HG02763 (cell line): Measurements from ENCODE around the gene CYTL1.
"Not testable (repeated sequence)": the region's sequence is repeated elsewhere in the genome, so short reads cannot be mapped to it uniquely, and the experiment has no call there.

Experiments
- ATAC-seq: cut with Tn5 transposase; IDR thresholded peaks from one replicate; pipeline ENCODE4 v1.9.1; 2021; ENCODE audit warnings: mild to moderate bottlenecking, moderate library complexity; ENCODE audit not compliant: unreplicated experiment

The CYTL1 gene

GRCh38 chr4:5003918-5004317, 15.3 kb downstream of the CYTL1 start:
- no peak for ATAC-seq

GRCh38 chr4:5003372-5003857, 15.8 kb downstream of the CYTL1 start:
- no peak for ATAC-seq

GRCh38 chr4:5001641-5002040, 17.6 kb downstream of the CYTL1 start:
- ATAC-seq, result not testable (repeated sequence)

- ATAC-seq, result not testable (repeated sequence)
Measured at GRCh38 chr4:4996935-4997334, 22.3 kb downstream of the CYTL1 start.

- ATAC-seq, result no peak
Measured at GRCh38 chr4:4995908-4996265, 23.4 kb downstream of the CYTL1 start.

GRCh38 chr4:4995103-4995907, 24.0 kb downstream of the CYTL1 start:
- ATAC-seq, result no peak

GRCh38 chr4:4994312-4995097, 24.8 kb downstream of the CYTL1 start:
- no peak for ATAC-seq

- no peak for ATAC-seq
Measured at GRCh38 chr4:4992833-4993232, 26.4 kb downstream of the CYTL1 start.

- no peak for ATAC-seq
Measured at GRCh38 chr4:4991541-4992099, 27.6 kb downstream of the CYTL1 start.

- ATAC-seq, result no peak
Measured at GRCh38 chr4:4990857-4991540, 28.3 kb downstream of the CYTL1 start.

GRCh38 chr4:4990329-4990728, 28.9 kb downstream of the CYTL1 start:
- no peak for ATAC-seq

- no peak for ATAC-seq
Measured at GRCh38 chr4:4989083-4989622, 30.1 kb downstream of the CYTL1 start.

GRCh38 chr4:4987656-4988055, 31.6 kb downstream of the CYTL1 start:
- no peak for ATAC-seq

- ATAC-seq, result no peak
Measured at GRCh38 chr4:4986841-4987240, 32.4 kb downstream of the CYTL1 start.

- ATAC-seq, result no peak
Measured at GRCh38 chr4:4985844-4986243, 33.4 kb downstream of the CYTL1 start.

GRCh38 chr4:4985036-4985435, 34.2 kb downstream of the CYTL1 start:
- ATAC-seq, result no peak

- ATAC-seq, result no peak
Measured at GRCh38 chr4:4984186-4984585, 35.1 kb downstream of the CYTL1 start.

- ATAC-seq, result no peak
Measured at GRCh38 chr4:4981827-4982226, 37.4 kb downstream of the CYTL1 start.

GRCh38 chr4:4981427-4981826, 37.8 kb downstream of the CYTL1 start:
- ATAC-seq, result no peak

- no peak for ATAC-seq
Measured at GRCh38 chr4:4980621-4981230, 38.5 kb downstream of the CYTL1 start.
